Measurements from ENCODE around the gene BTBD6.
"Not testable (repeated sequence)": the region's sequence is repeated elsewhere in the genome, so short reads cannot be mapped to it uniquely, and the experiment has no call there.

BTBD6 gene

DNA sequence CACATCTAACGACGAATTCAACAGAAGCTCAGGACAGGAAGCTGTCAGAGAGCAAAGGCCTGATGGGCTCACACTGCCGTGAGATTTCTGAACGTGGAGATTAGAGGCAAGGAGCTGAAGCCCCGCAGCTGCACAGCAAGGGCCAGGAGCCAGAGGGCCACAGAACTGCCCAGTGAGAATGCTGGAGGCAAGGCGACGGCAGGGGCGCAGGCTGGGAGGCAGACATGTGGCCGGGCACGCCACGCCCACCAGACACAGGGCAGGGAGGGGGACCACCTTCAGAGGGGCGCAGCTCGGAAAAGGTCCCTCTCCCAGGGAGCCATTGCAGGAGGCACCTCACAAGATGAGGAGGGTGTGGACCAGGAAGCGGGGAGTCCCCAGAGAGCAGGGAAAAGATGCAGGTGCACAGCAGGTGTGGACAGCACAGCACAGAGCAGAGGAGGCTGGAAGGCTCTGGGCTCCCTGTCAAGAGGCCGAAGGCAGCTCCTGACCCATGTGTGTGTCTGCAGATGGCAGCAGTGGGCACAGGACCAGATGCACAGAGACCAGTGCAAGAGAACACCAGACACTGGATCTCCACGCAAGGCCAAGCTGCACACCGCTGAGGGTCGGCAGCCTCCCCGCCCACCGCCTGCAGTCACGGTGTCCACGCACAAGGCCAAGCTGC lies 23.0 kb downstream of the BTBD6 start:
- TF ChIP-seq POLR2A (IDR thresholded peaks at IDR 0.05; ENCODE audit: extremely low read depth, insufficient read length) (no peak), MYC (IDR thresholded peaks at IDR 0.05; ENCODE audit: low read depth, low read length) (no peak)
- DNase-seq (ENCODE audit: low read depth), result no peak
- no peak overlapping the region for H3K4me3 ChIP-seq (ENCODE audit: low read depth, low read length)

- TF ChIP-seq, protein P1, sequence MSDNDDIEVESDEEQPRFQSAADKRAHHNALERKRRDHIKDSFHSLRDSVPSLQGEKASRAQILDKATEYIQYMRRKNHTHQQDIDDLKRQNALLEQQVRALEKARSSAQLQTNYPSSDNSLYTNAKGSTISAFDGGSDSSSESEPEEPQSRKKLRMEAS (IDR thresholded peaks at IDR 0.05; ENCODE audit: low read depth, low read length), result no peak
- TF ChIP-seq POLR2A (IDR thresholded peaks at IDR 0.05; ENCODE audit: extremely low read depth, insufficient read length) (no peak), MYC (IDR thresholded peaks at IDR 0.05; ENCODE audit: low read depth, low read length) (no peak)
- TF ChIP-seq, protein P2, sequence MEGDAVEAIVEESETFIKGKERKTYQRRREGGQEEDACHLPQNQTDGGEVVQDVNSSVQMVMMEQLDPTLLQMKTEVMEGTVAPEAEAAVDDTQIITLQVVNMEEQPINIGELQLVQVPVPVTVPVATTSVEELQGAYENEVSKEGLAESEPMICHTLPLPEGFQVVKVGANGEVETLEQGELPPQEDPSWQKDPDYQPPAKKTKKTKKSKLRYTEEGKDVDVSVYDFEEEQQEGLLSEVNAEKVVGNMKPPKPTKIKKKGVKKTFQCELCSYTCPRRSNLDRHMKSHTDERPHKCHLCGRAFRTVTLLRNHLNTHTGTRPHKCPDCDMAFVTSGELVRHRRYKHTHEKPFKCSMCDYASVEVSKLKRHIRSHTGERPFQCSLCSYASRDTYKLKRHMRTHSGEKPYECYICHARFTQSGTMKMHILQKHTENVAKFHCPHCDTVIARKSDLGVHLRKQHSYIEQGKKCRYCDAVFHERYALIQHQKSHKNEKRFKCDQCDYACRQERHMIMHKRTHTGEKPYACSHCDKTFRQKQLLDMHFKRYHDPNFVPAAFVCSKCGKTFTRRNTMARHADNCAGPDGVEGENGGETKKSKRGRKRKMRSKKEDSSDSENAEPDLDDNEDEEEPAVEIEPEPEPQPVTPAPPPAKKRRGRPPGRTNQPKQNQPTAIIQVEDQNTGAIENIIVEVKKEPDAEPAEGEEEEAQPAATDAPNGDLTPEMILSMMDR (IDR thresholded peaks at IDR 0.05; ENCODE audit: low read depth, low read length), result no peak
- H3K4me3 ChIP-seq (ENCODE audit: low read depth, low read length), result no peak overlapping the region
- DNase-seq (ENCODE audit: low read depth), result no peak
These were observed 24.3 kb downstream of the BTBD6 start for GRCh38 chr14:105272623-105273022.

DNA sequence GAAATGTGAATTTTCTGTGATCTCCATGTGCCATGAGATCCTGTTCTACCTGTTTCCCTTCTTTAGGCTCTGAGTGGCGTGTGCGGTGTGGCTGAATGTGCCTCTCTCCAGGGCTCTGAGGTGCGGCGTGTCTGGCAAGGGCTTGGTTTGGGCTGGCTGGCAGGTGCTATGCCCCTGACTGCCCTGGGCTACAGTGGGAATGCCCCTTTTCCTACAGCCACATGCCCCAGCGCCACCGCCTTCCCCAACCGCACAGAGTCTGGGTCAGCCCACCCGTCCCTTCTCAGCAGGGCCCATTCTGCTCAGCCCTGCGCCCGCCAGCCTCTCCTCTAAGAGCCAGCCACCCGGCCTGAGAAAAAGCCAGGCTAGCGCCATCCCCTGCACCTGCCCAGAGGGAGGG lies 24.7 kb downstream of the BTBD6 start:
- TF ChIP-seq MYC (IDR thresholded peaks at IDR 0.05; ENCODE audit: low read depth, low read length) (no peak), POLR2A (IDR thresholded peaks at IDR 0.05; ENCODE audit: extremely low read depth, insufficient read length) (no peak)
- TF ChIP-seq, protein P1 (IDR thresholded peaks at IDR 0.05; ENCODE audit: low read depth, low read length), result no peak
- TF ChIP-seq, protein P2 (IDR thresholded peaks at IDR 0.05; ENCODE audit: low read depth, low read length), result no peak

DNA sequence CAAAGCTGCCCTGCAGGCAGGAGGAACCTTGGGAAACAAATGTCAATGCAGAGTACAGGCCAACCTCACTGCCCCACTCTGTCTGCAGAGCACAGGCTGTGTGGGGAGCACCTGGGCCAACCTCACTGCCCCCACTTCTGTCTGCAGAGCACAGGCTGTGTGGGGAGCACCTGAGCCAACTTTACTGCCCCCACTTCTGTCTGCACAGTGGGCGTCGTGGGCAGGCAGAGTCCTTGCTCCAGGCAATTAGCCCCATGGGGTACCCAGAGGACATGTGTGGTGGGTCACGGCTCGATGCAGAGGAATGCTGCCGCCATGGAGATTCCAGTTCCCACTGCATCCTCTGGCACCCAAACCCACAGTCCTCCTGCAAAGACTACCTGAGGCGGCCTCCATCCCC lies 26.3 kb downstream of the BTBD6 start:
- TF ChIP-seq MYC (IDR thresholded peaks at IDR 0.05; ENCODE audit: low read depth, low read length), result no peak
- no peak for TF ChIP-seq POLR2A (IDR thresholded peaks at IDR 0.05; ENCODE audit: extremely low read depth, insufficient read length)
- TF ChIP-seq, protein P2 (IDR thresholded peaks at IDR 0.05; ENCODE audit: low read depth, low read length), result no peak
- TF ChIP-seq, protein P1 (IDR thresholded peaks at IDR 0.05; ENCODE audit: low read depth, low read length), result no peak
- H3K4me3 ChIP-seq (ENCODE audit: low read depth, low read length), result no peak overlapping the region
- no peak for DNase-seq (ENCODE audit: low read depth)

More for the DNA sequence above, 24.7 kb downstream of the BTBD6 start:
- H3K4me3 ChIP-seq (ENCODE audit: low read depth, low read length), result no peak overlapping the region
- DNase-seq (ENCODE audit: low read depth), result no peak

DNA sequence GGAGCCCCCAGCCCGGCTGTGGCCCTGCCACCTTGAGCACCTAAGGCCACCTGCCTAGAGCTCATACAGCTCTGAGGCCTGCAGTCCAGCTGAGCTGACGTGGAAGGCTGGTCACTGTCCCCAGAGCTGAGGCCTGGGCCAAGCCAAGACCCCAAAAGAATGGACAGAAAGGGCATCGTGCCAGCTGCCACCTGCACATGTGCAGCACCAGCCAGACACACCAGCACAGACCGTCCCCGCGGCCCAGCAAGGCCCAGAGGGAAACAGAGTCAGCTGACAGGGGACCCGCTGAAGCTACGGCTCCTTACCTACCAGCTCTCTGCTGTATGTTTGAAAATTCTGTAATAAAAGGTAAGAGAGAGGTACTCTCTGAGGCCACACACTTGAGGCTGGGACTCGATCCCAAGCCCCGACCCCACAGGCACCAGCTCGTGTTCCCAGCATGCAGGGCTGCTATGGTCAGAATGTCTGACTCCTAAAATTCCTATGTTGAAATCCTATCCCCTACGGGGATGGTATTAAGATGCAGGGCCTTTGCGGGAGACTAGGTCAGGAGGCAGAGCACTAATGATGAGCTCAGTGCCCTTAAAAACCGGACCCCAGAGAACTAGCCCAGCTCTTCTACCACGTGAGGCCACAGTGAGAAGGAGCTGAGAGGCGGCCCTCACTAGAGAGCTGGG lies 27.1 kb downstream of the BTBD6 start:
- TF ChIP-seq, protein P2 (IDR thresholded peaks at IDR 0.05; ENCODE audit: low read depth, low read length), result no peak
- TF ChIP-seq POLR2A (IDR thresholded peaks at IDR 0.05; ENCODE audit: extremely low read depth, insufficient read length) (no peak), MYC (IDR thresholded peaks at IDR 0.05; ENCODE audit: low read depth, low read length) (no peak)
- TF ChIP-seq, protein P1 (IDR thresholded peaks at IDR 0.05; ENCODE audit: low read depth, low read length), result no peak
- DNase-seq (ENCODE audit: low read depth), result no peak

GRCh38 chr14:105277448-105277847 lies 29.1 kb downstream of the BTBD6 start:
- not testable (repeated sequence) for DNase-seq (ENCODE audit: low read depth); H3K4me3 ChIP-seq (ENCODE audit: low read depth, low read length)

More for the DNA sequence above, 27.1 kb downstream of the BTBD6 start:
- H3K4me3 ChIP-seq (ENCODE audit: low read depth, low read length), result no peak overlapping the region

Measured in NB4 (cell line).